SK-N-SH treated with all-trans-retinoic acid at 6 μM for 48 hours (cell line): ENCODE results near the gene GLRX5.

ENCODE experiments used
- ARNTL ChIP-seq: fragments of 450-650 bp; formaldehyde crosslinking; IDR thresholded peaks from 2 replicates; pipeline ENCODE4 v1.5.0; 2020; ENCODE audit warnings: low read depth, mild to moderate bottlenecking, moderate library complexity, borderline replicate concordance
- CSDC2 ChIP-seq: fragments of 250-450 bp; sonication (Bioruptor Pico); IDR thresholded peaks from 2 replicates; pipeline ENCODE4 v1.5.0; 2020; ENCODE audit warnings: mild to moderate bottlenecking, moderate library complexity
- ESRRG ChIP-seq: fragments of 250-450 bp; sonication (Bioruptor Pico); IDR thresholded peaks from 2 replicates; pipeline ENCODE4 v1.6.1; 2021; ENCODE audit warnings: mild to moderate bottlenecking
- OSR1 ChIP-seq: fragments of 250-450 bp; sonication (Bioruptor Pico); IDR thresholded peaks from 2 replicates; pipeline ENCODE4 v1.8.0; 2022; ENCODE audit warnings: moderate library complexity, mild to moderate bottlenecking, inconsistent platforms
- PATZ1 ChIP-seq: fragments of 250-450 bp; sonication (Bioruptor Pico); IDR thresholded peaks from 2 replicates; pipeline ENCODE4 v1.8.0; 2020; ENCODE audit warnings: mild to moderate bottlenecking, moderate library complexity, borderline replicate concordance
- PPARA ChIP-seq: fragments of 250-450 bp; sonication (Bioruptor Pico); IDR thresholded peaks from 2 replicates; pipeline ENCODE4 v1.5.0; 2020; ENCODE audit warnings: mild to moderate bottlenecking, borderline replicate concordance
- RARB ChIP-seq: fragments of 250-450 bp; sonication (Bioruptor Pico); IDR thresholded peaks from 2 replicates; pipeline ENCODE4 v1.8.0; 2021; ENCODE audit warnings: mild to moderate bottlenecking, moderate library complexity
- SNAI2 ChIP-seq: fragments of 250-450 bp; sonication (Bioruptor Pico); IDR thresholded peaks from 2 replicates; pipeline ENCODE4 v1.5.0; 2020; ENCODE audit warnings: mild to moderate bottlenecking, moderate library complexity
- TCF4 ChIP-seq: fragments of 250-450 bp; sonication (Bioruptor Pico); IDR thresholded peaks from 2 replicates; pipeline ENCODE4 v1.8.0; 2021; ENCODE audit warnings: mild to moderate bottlenecking, moderate library complexity, borderline replicate concordance
- TOX ChIP-seq: fragments of 250-450 bp; sonication (Bioruptor Pico); IDR thresholded peaks from 2 replicates; pipeline ENCODE4 v1.8.0; 2021; ENCODE audit warnings: mild to moderate bottlenecking, moderate library complexity, borderline replicate concordance
- ZC3H10 ChIP-seq: fragments of 250-450 bp; sonication (Bioruptor Pico); IDR thresholded peaks from 2 replicates; pipeline ENCODE4 v1.5.1; 2021; ENCODE audit warnings: mild to moderate bottlenecking, moderate library complexity
- ZFP3 ChIP-seq: fragments of 250-450 bp; sonication (Bioruptor Pico); IDR thresholded peaks from 2 replicates; pipeline ENCODE4 v1.5.0; 2020; ENCODE audit warnings: mild to moderate bottlenecking, moderate library complexity
- ZFP30 ChIP-seq: fragments of 450-650 bp; formaldehyde crosslinking; IDR thresholded peaks from 2 replicates; pipeline ENCODE4 v1.5.0; 2022; ENCODE audit warnings: mild to moderate bottlenecking, moderate library complexity

- TF ChIP-seq PPARA (no peak), ZFP3 (no peak), RARB (CRISPR knock-in tag) (no peak), ZC3H10 (no peak), PATZ1 (CRISPR knock-in tag) (no peak), ESRRG (CRISPR knock-in tag) (no peak), SNAI2 (CRISPR knock-in tag) (no peak), CSDC2 (CRISPR knock-in tag) (no peak), TCF4 (CRISPR knock-in tag) (no peak), TOX (CRISPR knock-in tag) (no peak), ARNTL (no peak), OSR1 (CRISPR knock-in tag) (no peak), ZFP30 (CRISPR knock-in tag) (no peak)
These were observed 26.5 kb upstream of the GLRX5 start for GRCh38 chr14:95508377-95508776.
